HG02610 (cell line): ENCODE data around the gene AKAP13.
A peak's percentile ranks its signal among the peaks of the same experiment; 100 is the strongest.
"Not testable (repeated sequence)": the region's sequence is repeated elsewhere in the genome, so short reads cannot be mapped to it uniquely, and the experiment has no call there.

ENCODE experiments used
- ATAC-seq: cut with Tn5 transposase; IDR thresholded peaks from one replicate; pipeline ENCODE4 v1.9.1; 2021; ENCODE audit warnings: mild to moderate bottlenecking, moderate library complexity; ENCODE audit not compliant: unreplicated experiment

The AKAP13 gene

GRCh38 chr15:85440451-85440850 is 60.0 kb downstream of the AKAP13 start:
- peak; percentile 51 for ATAC-seq

- ATAC-seq, result not testable (repeated sequence)
These were observed 61.5 kb downstream of the AKAP13 start for GRCh38 chr15:85441854-85442253.

GRCh38 chr15:85443046-85443445 is 62.6 kb downstream of the AKAP13 start:
- peak; percentile 63 for ATAC-seq

DNA sequence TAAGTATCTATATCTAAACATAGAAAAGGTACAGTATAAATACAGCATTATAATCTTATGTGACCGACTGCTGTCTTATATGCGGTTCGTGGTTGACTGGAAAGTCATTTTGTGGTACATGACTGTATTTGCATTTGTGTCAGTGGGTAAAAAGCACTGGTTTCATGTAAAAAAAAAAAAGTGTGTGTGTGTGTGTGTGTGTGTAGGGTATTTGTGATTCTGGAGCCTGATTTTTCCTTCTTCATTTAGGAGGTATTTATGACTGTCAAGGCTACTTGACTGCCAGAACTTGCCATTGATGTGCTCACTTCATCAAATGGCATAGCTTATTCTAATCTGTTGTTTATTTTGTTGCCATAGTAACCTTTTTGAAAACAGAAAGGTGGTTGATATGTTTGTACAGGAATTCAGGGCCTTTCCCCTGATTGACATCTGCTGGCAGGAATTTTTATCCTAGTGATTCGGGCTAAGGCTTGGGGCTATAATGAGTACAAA is 63.2 kb downstream of the AKAP13 start:
- peak; percentile 85 for ATAC-seq

GRCh38 chr15:85444122-85444745 is 63.8 kb downstream of the AKAP13 start:
- no peak for ATAC-seq

- ATAC-seq, result no peak
These were observed 65.0 kb downstream of the AKAP13 start for GRCh38 chr15:85445361-85445760.

- ATAC-seq, result no peak
These were observed 70.8 kb downstream of the AKAP13 start for GRCh38 chr15:85451099-85451700.

GRCh38 chr15:85452436-85452835 is 72.0 kb downstream of the AKAP13 start:
- ATAC-seq, result no peak

DNA sequence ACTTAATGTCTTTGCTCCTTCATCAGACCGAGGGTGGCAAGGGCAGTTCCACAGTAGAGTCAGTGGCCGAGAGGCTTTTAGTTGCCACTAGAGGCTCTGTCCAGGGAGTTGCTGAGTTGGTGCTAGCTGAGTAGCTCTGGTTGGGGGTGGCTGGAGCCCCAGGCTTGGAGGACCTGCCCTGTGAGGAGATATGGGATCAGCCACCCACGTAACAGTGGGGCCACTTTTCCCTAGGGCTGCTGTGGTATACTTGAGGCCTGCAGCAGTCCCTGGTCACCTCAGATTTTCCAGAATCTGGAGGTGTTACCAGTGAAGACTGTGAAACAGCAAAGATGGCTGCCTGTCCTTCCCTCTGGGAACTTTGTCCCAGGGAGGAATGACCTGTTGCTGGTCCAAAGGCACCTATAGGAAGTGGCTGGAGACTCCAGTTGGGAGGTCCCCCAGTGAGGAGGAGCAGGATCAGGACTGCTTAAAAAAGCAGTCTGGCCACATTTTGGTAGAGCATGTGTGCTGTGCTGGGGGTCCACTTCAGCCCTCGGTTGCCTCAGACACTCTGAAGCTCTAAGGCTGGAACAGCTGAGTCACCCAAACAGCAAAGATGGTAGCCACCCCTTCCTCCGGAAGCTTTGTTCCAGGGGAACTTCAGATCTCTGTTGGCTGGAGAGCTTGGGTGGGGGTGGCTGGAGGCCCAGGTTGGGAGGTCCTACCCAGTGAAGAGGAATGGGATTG is 72.9 kb downstream of the AKAP13 start:
- no peak for ATAC-seq

- no peak for ATAC-seq
These were observed 74.0 kb downstream of the AKAP13 start for GRCh38 chr15:85454403-85454802.

GRCh38 chr15:85455891-85456290 is 75.5 kb downstream of the AKAP13 start:
- ATAC-seq, result no peak

DNA sequence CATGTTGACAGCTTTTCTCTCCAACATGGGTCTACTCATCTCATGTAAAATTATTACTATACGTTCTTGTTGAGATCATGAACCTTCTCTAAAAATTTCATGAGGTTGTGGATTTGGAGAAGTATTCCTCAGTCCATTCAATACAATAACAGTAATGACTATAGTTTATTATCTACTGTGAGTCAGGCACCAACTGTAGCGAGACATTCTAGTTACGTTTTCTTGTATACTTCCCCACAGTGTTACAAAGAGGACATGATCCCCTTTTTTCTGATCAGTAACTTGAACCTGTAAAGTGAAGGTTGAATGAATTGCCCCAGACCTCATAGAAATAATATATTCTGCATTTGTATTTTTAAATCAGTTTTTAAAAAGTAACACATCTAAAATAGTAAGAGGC is 76.4 kb downstream of the AKAP13 start:
- ATAC-seq, result peak; percentile 75

- ATAC-seq, result peak; percentile 66
These were observed 77.1 kb downstream of the AKAP13 start for GRCh38 chr15:85457392-85457968.

- no peak for ATAC-seq
These were observed 78.4 kb downstream of the AKAP13 start for GRCh38 chr15:85458764-85459163.

DNA sequence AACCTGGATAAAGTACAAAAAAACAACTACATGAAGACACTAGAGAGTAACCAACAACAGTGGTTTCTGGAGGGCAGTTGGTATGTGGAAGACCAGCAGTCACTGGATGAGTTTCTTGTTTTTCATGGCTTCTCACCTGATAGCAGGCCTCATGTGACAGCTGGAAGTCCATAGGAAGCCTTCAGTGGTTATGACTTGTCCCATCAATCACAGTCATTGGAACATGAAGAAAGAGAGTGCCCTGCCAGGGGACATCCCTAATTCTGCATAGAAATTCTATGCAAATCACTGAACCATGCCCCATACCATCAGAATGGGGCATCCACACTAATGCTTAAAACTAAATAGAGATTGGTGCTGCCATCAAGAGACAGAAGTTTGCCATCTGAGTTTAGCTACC is 81.6 kb downstream of the AKAP13 start:
- ATAC-seq, result no peak

- ATAC-seq, result no peak
These were observed 83.0 kb downstream of the AKAP13 start for GRCh38 chr15:85463276-85463892.

GRCh38 chr15:85463976-85464375 is 83.6 kb downstream of the AKAP13 start:
- ATAC-seq, result no peak

DNA sequence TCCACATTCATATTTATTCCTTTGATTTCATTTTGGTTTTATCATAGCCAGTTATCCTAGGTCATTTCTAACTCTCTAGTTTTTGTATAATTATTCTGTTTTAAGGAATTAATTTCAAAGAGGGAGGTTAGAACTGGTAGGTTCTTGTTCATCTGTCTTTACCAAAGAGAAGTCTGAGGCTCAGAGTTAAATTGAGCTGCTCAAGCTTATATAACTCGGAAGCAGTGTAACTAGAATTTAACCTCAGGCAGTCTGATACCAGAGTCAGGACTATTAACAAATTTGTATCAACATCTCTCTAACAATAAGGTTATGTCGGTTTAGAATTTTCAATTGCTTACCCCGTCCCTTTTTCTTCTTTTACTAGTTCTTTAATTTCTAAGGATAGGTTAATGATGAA is 84.1 kb downstream of the AKAP13 start:
- ATAC-seq, result no peak

GRCh38 chr15:85470563-85471271 is 90.3 kb downstream of the AKAP13 start:
- ATAC-seq, result no peak

- no peak for ATAC-seq
These were observed 91.9 kb downstream of the AKAP13 start for GRCh38 chr15:85472349-85472748.

DNA sequence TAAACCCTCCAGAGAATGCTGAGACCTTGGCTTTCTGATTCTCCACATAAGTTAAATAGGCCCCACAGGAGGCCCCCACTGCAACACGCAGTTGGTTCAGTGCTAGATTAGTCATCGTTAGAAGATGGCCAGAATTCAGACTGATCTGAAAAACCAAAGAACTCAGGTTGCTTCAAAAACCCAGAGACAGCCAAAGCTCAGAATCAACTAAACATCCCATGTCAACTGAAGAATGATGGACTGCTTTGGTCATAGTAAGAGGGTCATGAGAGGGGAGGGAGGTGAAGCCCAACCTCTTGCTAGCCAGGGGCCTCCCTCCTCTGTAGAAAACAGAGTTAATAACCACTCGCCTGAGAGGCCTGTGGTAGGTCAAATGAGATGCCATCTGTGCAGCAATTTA is 93.1 kb downstream of the AKAP13 start:
- peak; percentile 41 for ATAC-seq
